ENCODE data around the gene IGF1R.
A peak's percentile ranks its signal among the peaks of the same experiment; 100 is the strongest.

Gene IGF1R

GRCh38 chr15:98778263-98778959 is 130.1 kb downstream of the IGF1R start:
- H3K27ac ChIP-seq = no peak overlapping the region; the same call in 1 of the 2 replicates
- TF ChIP-seq CTCF (conservative IDR thresholded peaks at IDR 0.05) = no peak
- TF ChIP-seq ZFX (IDR thresholded peaks at IDR 0.05) = no peak

GRCh38 chr15:98778960-98779359 is 130.6 kb downstream of the IGF1R start:
- no peak overlapping the region for H3K27ac ChIP-seq
- TF ChIP-seq ZFX (IDR thresholded peaks at IDR 0.05) (no peak), CTCF (conservative IDR thresholded peaks at IDR 0.05) (no peak)

- TF ChIP-seq ZFX (IDR thresholded peaks at IDR 0.05) = no peak
- peak; percentile 96 for TF ChIP-seq CTCF (conservative IDR thresholded peaks at IDR 0.05)
- H3K27ac ChIP-seq = no peak overlapping the region
Measured at GRCh38 chr15:98779463-98780071, 131.2 kb downstream of the IGF1R start.

- H3K27ac ChIP-seq = no peak overlapping the region
- TF ChIP-seq ZFX (IDR thresholded peaks at IDR 0.05) (no peak), CTCF (conservative IDR thresholded peaks at IDR 0.05) (no peak)
Measured at GRCh38 chr15:98781838-98782237, 133.5 kb downstream of the IGF1R start.

- H3K27ac ChIP-seq = no peak overlapping the region
- TF ChIP-seq ZFX (IDR thresholded peaks at IDR 0.05) (no peak), CTCF (conservative IDR thresholded peaks at IDR 0.05) (no peak)
Measured at GRCh38 chr15:98782801-98783200, 134.5 kb downstream of the IGF1R start.

GRCh38 chr15:98785431-98785806 is 137.1 kb downstream of the IGF1R start:
- TF ChIP-seq ZFX (IDR thresholded peaks at IDR 0.05) (no peak), CTCF (conservative IDR thresholded peaks at IDR 0.05) (no peak)
- H3K27ac ChIP-seq = 0 out of 2 replicates have a peak overlapping the region, but pooled peaks have one; percentile 2

- H3K27ac ChIP-seq = peak overlapping the region; percentile 86
- TF ChIP-seq ZFX (IDR thresholded peaks at IDR 0.05) (no peak), CTCF (conservative IDR thresholded peaks at IDR 0.05) (no peak)
Measured at GRCh38 chr15:98785807-98786621, 137.7 kb downstream of the IGF1R start.
